ENCODE data around the gene PPP6R2. TPM values are rescaled to one million over a fixed set of nuclear protein-coding genes. Genes with fewer than 3 reads are reported as not detected.

Gene PPP6R2
- total RNA-seq, 6 experiments from 2014 or later: 38.3 to 80.3 (median 54.4) TPM

DNA sequence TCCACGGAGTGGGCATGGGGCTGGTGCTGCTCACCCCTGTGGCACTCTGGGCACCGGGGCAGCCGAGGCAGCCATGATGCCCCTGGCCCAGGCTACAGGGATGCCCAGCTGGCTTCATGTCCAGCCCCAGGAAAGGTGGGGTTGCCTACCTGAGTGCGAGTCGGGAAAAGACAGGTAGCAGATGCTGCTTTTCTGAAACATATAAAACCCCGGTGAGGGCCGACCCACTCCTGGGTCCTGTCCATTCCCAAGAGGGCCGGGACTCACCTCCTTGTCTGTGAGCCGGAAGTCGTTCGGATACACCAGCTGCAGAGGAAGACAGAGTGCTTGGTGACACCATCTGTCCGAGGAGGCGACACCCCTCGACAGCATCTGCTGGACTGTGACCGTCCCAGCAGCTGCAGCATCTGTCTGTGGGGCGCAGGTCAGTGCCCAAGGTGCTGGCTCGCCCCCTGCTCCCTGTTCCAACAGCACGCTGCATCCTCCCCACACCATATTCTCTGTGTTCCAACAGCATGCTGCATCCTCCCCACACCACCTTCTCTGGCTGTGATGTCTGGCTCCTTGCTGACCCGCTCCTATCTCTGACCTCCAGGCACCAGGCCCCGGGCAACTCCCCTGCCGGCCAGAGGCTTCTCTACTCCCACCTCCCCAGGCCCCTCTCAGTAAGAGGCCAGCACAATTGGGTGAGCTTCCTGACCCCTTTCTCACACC is 24.3 kb upstream of the PPP6R2 start:
- TF ChIP-seq, protein P1, sequence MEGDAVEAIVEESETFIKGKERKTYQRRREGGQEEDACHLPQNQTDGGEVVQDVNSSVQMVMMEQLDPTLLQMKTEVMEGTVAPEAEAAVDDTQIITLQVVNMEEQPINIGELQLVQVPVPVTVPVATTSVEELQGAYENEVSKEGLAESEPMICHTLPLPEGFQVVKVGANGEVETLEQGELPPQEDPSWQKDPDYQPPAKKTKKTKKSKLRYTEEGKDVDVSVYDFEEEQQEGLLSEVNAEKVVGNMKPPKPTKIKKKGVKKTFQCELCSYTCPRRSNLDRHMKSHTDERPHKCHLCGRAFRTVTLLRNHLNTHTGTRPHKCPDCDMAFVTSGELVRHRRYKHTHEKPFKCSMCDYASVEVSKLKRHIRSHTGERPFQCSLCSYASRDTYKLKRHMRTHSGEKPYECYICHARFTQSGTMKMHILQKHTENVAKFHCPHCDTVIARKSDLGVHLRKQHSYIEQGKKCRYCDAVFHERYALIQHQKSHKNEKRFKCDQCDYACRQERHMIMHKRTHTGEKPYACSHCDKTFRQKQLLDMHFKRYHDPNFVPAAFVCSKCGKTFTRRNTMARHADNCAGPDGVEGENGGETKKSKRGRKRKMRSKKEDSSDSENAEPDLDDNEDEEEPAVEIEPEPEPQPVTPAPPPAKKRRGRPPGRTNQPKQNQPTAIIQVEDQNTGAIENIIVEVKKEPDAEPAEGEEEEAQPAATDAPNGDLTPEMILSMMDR (IDR thresholded peaks at IDR 0.05): no peak
- no peak for TF ChIP-seq POLR2A (IDR thresholded peaks at IDR 0.05)
- peaks cover 0 to 5% (median 2%) of the 10 kb centered on the region in 4 donors for H3K4me1 ChIP-seq
- H3K27me3 ChIP-seq: no peaks in the 10 kb centered on the region
- H3K9me3 ChIP-seq: no peaks in the 10 kb centered on the region
- DNase-seq (no peak), ATAC-seq (no peak)
- H3K36me3 ChIP-seq: no peaks in the 10 kb centered on the region
- H3K4me3 ChIP-seq: no peak overlapping the region
- no peak overlapping the region for H3K27ac ChIP-seq
- intact Hi-C loops (cut with DNase I): no loop called here
- 71% methylated on average over 3 of the region's 21 CpGs for WGBS (ENCODE audit: insufficient coverage, low coverage, low lambda C conversion rate, missing lambda C conversion rate)

DNA sequence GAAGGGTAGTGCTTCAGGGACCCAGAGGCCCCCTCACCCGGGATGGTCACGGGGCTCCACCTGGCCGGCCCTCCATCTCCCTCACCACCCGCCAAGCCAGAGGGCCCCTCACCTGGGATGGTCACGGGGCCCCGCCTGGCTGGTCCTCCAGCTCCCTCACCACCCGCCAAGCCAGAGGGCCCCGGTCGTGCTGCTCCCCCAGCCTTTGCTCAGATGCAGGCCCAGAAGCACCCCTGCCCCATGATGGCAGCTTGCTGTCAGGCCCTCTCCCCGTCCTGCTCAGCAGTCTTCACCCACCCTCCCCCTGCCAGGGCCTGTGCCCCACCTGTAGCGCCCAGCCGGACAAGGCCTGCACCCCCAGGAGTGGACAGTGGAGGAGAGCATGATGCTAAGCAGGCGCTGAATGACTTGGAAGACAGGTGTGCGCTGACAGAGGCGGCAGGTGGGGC is 23.6 kb upstream of the PPP6R2 start:
- H3K4me3 ChIP-seq: no peak overlapping the region
- intact Hi-C loops (cut with DNase I): no loop called here
- no peaks in the 10 kb centered on the region for H3K36me3 ChIP-seq
- peaks cover 0 to 5% (median 2%) of the 10 kb centered on the region in 4 donors for H3K4me1 ChIP-seq
- ATAC-seq (no peak), DNase-seq (peak in 1 of 3 donors; percentile 45)
- TF ChIP-seq, protein P1 (IDR thresholded peaks at IDR 0.05): no peak
- TF ChIP-seq POLR2A (IDR thresholded peaks at IDR 0.05): no peak
- WGBS (ENCODE audit: insufficient coverage, low coverage, low lambda C conversion rate, missing lambda C conversion rate): 100% methylated on average over 2 of the region's 15 CpGs
- H3K9me3 ChIP-seq: no peaks in the 10 kb centered on the region
- no peaks in the 10 kb centered on the region for H3K27me3 ChIP-seq
- no peak overlapping the region for H3K27ac ChIP-seq

DNA sequence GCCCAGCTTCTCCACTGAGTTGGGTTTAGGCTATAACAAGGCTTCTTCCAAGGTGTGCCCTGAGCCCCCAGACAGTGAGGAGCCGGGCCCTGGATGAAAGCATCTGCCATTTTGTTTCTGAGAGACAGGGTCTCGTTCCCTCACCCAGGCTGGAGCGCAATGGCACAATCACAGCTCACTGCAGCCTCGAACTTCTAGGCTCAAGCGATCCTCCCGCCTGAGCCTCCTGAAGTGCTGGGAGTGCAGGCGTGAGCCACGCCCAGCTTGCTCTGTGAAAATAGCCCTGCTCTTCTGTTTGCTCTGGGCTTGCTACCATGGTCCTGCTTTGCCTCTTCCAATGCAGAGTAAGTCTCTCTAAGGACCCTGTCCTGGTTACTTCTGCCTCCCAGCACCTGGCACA is 23.0 kb upstream of the PPP6R2 start:
- intact Hi-C loops (cut with DNase I): loop anchor here in 1 of 2 donors (10.0 kb wide), 1 partner anchor 45 kb away; the partner anchor contains the start of gene MAPK11
- Histone ChIP-seq H3K36me3 (no peaks in the 10 kb centered on the region), H3K4me3 (no peak overlapping the region), H3K27me3 (no peaks in the 10 kb centered on the region), H3K4me1 (peaks cover 0 to 5% (median 2%) of the 10 kb centered on the region in 4 donors), H3K9me3 (no peaks in the 10 kb centered on the region), H3K27ac (no peak overlapping the region)
- TF ChIP-seq, protein P1 (IDR thresholded peaks at IDR 0.05): no peak
- no peak for TF ChIP-seq POLR2A (IDR thresholded peaks at IDR 0.05)
- ATAC-seq: no peak
- 87% methylated on average over 3 of the region's 8 CpGs for WGBS (ENCODE audit: insufficient coverage, low coverage, low lambda C conversion rate, missing lambda C conversion rate)
- no peak for DNase-seq

DNA sequence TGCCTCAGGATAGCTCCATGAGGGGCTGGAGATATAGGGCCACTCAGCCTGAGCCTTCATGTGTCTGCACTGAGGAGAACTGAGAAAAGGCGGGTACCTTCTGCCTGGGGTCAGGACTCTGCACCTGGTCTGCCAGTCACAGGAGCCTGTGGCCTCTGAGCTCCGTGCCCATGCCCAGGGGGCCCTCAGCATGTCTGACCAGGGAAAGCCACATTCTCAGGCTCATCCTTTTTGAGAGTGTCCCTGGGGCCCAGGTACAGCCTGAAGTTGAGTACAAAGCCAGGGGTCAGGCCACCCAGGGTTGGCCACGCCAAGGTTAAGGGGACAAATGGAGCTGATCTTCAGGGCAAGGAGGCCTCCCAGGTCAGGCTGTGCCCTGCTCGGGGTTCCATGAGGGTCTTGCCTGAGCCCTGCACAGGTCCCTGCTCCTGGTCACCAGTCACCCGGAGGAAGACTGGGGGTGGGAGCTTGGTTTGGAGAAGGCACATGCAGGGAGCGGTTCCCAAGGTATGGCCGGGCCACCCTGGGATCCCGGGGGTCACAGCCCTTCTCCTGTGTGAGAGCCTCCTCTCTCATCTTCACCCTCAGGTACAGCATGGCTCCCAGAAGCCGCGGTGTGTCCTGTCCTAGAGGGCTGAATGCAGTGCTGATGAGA is 22.3 kb upstream of the PPP6R2 start:
- ATAC-seq (no peak), DNase-seq (no peak)
- Histone ChIP-seq H3K9me3 (no peaks in the 10 kb centered on the region), H3K27ac (no peak overlapping the region), H3K36me3 (no peaks in the 10 kb centered on the region), H3K4me1 (peaks cover 0 to 5% (median 2%) of the 10 kb centered on the region in 4 donors), H3K27me3 (no peaks in the 10 kb centered on the region), H3K4me3 (no peak overlapping the region)
- TF ChIP-seq, protein P1 (IDR thresholded peaks at IDR 0.05): no peak
- TF ChIP-seq POLR2A (IDR thresholded peaks at IDR 0.05): no peak
- intact Hi-C loops (cut with DNase I): loop anchor here in 1 of 2 donors (10.0 kb wide), 1 partner anchor 46 kb away; the partner anchor contains the start of gene MAPK11
- 75% methylated on average over 2 of the region's 10 CpGs for WGBS (ENCODE audit: insufficient coverage, low coverage, low lambda C conversion rate, missing lambda C conversion rate)
